HG03095 (cell line): Measurements from ENCODE around the gene SART1.

Source experiments
- ATAC-seq: cut with Tn5 transposase; IDR thresholded peaks from one replicate; pipeline ENCODE4 v1.9.1; 2021; ENCODE audit warnings: moderate library complexity; ENCODE audit not compliant: unreplicated experiment

SART1 gene

DNA sequence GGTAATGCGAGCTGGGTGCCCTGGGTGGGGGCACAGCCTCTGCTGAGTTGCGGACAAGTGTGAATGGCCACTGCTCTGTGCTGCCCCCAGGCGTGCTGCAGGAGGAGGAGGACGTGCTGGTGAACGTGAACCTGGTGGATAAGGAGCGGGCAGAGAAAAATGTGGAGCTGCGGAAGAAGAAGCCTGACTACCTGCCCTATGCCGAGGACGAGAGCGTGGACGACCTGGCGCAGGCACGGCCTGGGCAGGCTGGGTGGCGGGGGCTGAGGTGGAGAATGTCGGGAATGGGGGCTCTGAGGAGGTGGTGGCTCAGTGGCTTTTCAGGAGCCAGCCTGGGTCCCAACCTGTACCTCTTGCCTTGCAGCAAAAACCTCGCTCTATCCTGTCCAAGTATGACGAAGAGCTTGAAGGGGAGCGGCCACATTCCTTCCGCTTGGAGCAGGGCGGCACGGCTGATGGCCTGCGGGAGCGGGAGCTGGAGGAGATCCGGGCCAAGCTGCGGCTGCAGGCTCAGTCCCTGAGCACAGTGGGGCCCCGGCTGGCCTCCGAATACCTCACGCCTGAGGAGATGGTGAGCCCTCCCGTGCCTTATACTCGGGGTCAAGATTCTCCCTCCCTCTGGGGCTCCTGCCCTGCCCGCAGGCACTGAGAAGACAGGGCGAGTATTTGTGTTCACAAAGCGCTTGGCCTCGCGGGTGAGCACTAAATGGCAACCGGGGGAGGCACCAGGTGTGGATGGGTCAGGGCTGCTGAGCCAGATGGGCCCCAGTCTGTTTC, 4.6 kb downstream of the SART1 start:
- no peak for ATAC-seq

DNA sequence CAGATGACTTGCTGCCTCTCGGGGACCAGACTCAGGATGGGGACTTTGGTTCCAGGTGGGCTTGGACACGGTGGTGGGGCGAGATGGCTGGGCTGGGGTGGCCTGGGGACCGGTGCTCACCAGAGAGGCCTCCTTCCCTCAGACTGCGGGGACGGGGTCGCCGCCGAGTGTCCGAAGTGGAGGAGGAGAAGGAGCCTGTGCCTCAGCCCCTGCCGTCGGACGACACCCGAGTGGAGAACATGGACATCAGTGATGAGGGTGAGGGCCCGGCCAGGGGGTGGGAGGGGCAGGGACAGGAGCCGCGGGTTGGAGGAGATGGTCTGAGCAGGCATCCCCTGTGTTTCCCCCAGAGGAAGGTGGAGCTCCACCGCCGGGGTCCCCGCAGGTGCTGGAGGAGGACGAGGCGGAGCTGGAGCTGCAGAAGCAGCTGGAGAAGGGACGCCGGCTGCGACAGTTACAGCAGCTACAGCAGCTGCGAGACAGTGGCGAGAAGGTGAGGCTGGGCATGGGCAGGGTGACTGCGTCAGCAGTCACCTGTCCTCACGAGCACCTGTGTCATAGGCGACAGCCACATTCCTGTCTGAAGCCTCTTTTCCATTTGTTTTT, 5.9 kb downstream of the SART1 start:
- ATAC-seq = no peak

DNA sequence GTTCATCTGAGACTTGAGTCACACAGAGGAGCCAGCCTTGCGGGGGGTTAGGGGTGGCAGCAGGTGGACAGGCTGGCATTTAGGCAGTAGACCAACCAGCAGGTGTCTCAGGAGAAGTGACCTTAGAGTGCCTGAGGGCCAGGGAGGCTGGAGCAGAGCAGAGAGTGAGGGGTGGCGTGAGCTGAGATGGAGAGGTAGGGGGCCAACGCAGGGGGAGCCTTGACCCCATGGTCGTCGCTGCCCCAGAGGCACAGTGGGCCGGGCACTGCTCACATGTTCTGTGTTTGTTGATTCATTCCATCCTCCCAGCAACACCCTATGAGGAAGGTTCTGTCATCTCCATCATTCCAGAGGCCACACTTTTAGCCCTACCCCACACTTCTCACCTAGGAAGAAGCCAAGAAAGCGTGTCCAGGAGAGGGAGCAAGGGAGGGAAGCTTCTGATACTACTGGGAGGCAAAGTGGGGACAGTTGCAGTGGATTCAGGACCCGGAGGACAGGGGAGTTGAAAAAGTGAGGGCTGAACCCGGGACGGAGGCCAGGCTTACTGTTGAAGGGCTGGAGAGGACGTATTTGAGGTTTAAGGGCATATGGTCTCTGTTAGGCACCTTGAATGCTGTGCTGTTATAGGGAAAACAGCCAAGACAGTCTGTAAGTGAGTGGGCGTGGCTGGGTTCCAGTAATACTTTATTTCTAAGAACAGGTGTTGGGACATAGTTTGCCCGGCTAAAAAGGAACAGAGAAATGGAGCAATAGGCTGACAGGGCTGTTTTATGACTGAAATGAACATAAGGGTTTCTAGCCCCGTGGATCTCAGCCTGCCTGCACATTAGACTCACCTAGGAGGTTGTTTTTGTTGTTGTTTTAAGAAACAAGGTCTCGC, 7.3 kb downstream of the SART1 start:
- ATAC-seq = no peak

DNA sequence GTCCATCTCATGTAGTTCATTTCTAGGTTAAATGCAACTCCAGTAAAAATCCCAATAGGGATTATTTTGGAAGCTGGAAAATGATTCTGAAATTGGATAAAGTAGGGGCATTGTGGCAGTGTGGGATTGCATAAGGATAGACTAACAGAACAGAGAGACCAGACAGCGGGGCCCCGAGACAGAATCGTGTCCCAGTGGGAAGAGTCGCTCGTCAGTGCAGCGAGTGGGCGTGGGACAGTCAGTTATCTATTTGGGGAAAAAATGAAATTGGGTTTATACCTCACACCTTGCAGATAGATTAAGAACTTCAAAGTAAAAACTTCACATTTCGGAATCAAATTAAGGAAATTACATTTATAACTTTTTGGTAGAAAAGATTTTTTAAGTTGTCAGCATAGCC, 10.6 kb downstream of the SART1 start:
- ATAC-seq = no peak

DNA sequence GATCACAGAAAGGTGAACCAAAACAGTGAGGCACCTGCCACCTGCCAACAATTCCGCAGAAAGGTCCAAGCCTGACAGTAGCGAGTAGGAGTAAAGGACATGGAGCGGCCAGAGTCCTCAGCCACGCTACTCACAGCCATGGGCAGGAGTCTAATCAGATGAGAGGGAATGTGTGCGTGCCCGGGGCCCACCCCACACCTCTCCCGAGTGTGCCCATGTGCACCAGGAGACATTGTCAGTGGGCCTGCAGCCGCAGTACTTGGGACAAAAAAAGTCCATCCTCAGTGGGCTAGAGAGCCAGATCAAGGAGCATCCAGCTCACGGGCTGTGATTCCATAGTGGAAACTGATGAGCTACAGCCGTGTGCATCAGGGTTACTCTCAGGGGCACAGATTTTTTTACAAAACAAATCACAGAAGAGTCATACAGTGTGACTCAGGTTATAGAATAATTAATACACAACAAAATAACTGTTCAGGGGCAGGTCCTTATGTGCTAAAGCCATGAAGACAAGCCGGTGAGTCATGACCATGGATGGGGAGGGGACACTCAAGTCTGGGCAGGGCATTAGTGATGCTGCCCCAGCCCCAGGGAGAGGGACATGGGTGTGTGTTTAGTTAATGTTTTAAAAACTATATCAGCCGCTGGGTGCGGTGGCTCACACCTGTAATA, 12.0 kb downstream of the SART1 start:
- ATAC-seq = no peak

DNA sequence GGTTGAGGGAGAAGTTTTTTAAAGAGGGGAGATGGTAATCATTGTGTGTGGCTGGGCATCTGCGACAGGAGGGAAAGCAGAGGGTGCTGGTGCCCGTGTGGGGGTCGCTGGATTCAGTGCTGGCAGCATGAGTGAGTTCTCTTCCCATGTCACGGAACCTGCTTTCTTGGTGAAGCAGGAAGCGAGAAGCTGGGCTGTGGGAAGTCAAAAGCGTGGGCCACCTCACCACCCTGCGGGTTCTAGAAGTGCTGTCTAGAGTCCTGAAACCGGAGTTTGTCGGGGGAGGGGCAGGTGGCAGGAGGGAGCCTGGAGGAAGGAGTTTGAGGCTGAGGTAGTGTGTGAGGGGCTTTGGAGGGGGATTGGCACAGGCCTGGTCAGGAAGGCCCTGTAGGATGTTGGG, 14.2 kb downstream of the SART1 start:
- ATAC-seq = no peak

DNA sequence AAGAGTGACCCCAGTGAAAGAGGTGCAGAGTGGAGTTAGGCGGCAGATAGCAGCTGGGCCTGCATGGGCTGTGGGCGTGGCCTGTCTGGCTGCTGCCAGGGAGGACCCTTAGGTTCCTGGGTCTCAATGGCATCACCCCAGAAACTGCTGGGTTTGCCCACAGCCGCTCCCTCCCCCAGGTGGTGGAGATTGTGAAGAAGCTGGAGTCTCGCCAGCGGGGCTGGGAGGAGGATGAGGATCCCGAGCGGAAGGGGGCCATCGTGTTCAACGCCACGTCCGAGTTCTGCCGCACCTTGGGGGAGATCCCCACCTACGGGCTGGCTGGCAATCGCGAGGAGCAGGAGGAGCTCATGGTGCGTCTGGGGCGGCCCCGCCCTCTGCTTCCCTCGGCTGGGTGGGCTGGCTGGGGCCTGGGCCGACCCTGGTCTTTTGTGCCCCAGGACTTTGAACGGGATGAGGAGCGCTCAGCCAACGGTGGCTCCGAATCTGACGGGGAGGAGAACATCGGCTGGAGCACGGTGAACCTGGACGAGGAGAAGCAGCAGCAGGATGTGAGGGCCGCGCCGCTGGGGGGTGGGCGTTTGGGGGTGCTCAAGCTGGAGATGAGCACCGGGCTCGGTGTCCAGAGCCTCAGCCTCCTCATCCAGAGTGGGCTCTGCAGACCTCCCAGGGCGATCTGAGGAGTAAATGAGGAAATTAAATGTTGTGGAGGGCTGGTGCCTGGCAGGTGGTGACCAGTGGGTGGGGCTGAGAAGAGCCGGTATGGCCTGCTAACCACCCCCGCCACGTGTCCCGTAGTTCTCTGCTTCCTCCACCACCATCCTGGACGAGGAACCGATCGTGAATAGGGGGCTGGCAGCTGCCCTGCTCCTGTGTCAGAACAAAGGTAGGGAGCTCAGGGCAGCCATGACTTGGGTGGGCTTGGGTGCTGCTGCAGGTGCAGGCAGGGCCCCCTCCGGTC, 15.0 kb downstream of the SART1 start:
- ATAC-seq = no peak

DNA sequence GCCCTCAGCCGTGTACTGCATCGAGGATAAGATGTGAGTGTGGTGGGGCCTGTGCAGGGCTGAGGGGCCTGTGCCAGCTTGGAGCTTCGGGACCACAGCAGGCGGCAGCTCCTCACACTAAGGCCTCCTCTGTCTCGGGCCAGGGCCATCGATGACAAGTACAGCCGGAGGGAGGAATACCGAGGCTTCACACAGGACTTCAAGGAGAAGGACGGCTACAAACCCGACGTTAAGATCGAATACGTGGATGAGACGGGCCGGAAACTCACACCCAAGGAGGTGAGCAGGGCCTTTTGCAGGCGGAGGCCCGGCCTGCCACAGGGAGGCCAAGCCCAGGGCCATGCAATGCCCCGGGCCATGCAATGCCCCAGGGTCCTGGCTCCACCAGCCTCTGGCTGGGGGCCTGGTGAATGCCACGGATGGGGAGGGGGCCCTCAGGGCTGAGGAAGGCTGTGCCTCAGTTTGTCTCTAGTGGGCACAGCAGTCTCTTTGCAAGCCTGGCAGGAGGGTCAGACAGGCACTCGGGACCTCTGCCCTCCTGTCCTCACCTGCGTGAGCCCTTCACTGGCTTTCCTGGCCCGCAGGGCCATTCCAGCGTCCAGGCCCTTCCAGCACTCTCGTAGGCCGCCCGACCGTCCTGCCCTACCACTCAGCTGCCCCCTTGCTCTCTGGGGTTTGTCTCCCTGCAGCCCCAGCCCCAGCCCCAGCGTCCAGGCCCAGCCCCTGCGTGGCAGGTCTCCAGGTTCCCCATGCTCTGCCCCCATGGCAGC, 16.3 kb downstream of the SART1 start:
- ATAC-seq = no peak

DNA sequence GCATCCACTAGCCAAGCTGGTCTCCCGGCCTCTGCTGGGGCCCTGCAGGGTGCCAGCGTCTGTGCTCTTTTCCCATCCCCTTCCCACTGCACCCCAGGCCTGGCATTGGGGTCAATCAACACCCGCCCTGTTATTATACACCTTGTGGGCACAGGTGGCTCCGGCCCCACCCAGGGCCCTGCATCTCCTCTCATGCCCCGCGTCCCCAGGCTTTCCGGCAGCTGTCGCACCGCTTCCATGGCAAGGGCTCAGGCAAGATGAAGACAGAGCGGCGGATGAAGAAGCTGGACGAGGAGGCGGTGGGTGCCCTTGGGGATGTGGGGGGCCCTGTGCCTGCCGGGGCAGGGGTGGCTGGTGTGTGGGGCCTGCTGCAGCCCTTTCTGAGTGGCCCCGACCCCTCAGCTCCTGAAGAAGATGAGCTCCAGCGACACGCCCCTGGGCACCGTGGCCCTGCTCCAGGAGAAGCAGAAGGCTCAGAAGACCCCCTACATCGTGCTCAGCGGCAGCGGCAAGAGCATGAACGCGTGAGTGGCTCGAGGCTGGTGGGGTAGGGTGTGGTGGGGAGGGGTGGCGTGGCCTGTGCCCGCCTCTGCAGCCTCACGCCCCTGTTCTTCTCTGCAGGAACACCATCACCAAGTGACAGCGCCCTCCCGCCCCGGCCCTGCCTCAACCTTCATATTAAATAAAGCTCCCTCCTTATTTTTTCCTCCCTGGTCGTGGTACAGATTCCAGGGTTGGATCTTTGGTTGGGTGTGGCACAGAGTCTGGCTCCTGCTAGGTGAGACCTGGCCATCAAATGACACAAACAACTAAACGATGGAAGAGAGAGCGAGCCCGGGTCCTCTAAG, 17.1 kb downstream of the SART1 start:
- ATAC-seq = no peak

DNA sequence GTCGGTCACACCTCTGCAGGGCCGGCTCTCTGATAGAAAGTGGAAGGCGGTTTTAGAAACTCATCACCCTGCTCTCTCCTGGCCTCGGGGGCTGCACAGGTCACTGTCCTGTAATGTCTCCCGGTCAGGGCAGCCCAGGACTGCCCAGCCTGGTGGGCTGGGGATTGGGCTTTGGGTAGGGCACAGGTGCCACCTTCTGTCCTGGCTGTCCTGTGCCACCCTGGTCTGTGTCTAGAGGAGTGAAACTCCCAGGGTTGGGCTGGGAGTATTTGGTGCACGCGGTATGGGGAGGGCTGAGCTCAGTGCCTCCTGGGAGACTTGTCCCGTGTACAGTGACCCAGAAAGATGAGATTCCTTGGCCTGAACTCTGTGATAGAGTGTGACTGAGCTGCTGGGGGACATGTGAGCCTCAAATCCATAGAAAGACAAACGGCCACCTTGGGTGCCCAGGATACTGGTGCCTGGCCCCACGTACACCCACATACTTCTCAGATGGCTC, 17.8 kb downstream of the SART1 start:
- no peak for ATAC-seq

DNA sequence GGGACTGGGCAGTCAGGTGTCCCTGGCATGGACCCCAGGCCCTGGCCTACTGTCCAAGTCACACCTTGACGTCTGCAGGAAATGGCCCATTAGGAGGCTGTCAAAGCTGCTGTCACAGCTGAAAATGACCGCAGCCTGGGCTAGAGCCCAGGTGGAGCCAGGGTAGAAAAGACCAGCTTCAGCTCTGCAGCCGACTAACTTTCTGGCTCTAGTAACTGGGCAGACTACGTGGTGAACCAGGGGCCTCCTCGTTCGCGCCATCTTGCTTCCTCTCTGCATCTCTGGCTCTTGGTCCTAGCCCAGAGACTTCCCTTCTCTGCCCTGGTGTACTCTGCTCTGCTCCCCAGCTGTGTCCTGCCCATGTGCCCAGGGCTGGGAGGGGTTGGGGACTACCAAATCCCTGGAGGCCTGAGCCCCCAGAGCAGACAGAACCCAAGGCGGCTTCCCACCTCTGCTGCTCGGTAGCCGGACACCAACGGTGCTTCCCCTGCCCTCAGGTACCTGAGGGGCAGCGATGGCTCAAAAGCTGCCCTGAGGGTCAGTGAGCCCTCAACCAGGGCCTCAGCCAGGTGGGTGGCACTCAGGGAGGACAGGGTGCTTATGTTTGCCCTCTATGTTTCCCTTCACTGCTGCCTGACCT, 19.7 kb downstream of the SART1 start:
- no peak for ATAC-seq

DNA sequence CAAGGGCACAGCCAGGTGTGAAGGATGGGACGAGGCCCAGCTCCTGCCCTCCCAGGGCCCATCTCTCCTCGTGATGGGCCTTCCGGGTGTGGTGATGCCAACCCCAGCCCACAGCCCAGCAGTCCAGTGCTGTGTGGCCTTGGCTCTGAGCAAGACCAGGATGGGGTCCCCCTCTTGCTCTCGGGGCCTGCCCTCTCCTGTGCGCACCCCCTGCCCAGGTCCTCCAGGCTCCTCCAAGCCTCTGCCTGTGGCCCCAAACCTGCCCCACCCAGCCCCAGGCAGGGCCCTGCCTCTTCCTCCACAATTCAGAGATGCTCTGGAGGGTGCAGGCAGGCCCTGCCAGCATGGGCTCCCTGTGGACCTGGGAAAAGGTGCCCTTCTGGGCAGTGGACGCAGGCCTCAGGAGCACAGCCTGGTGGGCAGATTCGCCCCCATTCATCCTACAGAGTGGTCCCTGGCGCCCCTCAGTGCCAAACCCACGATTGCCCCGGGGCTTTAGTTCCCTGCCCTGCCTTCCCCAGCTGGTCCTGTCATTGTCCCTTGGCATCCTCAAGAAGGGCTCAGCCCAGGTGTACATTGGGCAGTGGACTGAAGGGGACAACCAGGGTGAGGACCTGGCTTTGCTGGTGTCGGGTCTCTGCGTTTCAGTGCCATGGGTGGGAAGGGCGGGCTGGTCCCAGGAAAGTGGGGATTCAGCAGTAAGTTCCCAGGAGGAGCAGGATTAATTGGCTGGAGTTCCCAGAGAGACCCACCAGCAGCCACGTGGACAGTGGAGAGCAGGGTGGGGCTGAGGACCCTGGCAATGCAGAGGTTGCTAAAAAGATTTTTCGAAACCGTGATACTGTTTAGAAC, 20.7 kb downstream of the SART1 start:
- ATAC-seq = no peak

DNA sequence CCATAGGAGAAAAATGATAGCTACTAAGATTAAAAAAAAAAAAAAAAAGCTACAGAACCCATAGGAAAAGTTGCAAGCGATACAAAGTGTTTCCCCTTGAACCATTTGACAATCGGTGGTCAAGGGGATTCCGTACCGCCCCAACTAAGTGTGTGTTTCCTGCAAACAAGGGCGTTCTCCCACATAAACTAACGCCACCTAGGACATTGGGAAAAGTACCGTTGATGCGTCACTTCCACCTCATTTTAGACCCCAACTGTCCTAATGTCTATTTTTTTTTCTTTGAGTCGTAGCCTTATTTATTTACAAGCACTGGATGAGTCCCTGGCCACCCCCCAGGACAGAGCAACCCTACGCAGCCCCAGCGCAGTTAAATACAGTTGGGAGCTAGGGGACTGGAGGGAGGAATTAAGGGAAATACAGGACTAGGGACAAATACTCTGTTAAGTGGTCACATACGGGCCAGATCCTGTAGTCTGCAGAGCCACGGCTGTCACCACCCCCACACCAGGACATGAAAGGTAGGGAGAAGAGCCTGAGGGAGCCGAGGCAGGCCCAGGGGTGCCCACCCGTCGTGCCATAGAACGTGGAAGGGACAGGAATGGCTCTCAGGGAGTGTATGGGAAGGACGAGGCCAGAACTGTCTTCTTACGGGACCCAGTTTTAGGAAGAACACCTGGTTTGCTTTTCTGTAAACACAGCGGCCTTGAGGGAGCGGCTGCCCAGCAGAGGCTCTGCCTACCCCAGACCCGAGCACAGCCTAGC, 21.5 kb downstream of the SART1 start:
- ATAC-seq = no peak

DNA sequence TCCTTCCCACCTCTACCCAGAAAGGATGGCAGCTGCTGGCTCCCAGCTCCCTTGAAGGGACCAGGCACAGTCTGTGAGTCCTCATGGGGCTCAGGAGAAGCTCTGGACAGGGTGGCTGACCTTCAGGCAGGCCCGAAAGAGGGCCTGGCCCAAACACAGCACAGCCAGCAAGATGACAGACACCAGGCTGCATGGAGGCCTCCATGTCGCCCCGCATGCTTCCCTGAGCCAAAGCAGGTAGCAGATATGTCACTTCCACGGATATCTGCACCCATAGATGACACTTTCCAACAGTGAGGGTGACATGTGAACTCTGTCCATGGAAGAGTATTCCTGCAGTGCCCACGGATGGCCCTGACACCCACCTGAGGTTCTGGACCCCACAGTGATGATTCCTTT, 22.1 kb downstream of the SART1 start:
- ATAC-seq = no peak

DNA sequence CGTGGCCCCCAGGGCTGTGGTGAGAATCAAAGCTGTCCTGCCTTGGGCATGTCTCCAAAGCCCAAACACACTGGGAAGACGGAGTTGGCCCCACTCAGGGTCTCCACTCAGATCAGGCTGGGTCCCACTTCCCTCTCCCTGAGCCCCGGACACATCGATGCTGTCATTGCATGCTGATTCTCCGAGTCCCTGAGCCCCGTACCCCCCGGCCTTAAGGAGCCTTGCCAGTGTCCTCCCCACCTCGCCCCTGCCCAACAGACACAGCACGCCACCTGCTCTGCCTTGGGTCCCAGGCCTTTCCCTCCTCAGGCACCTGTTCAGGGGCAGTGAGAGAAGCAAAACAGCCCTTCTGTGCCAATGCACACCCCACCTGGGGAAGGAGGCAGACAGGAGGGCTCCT, 25.8 kb downstream of the SART1 start:
- ATAC-seq = no peak
